H9 (cell line): ENCODE measurements around the gene SLC23A2. TPM values are rescaled to one million over a fixed set of nuclear protein-coding genes. Genes with fewer than 3 reads are reported as not detected.

Source experiments
- DNase-seq: peaks from one replicate; pipeline ENCODE4 v3.0.0-alpha.2; 2017
- H2AFZ ChIP-seq: one replicate; pipeline ENCODE4 v1.6.1; 2013; ENCODE audit warnings: mild to moderate bottlenecking, low read length, control low read depth, moderate library complexity
- H2AK5ac ChIP-seq: 2 replicates; pipeline ENCODE4 v1.6.1; 2013; ENCODE audit warnings: low read length, control low read depth, mixed read lengths; ENCODE audit not compliant: insufficient read length
- H2BK120ac ChIP-seq: one replicate; pipeline ENCODE4 v1.6.1; 2013; ENCODE audit warnings: low read depth, mild to moderate bottlenecking, low read length, control low read depth, inconsistent platforms; ENCODE audit not compliant: poor library complexity, severe bottlenecking
- H2BK12ac ChIP-seq: 2 replicates; pipeline ENCODE4 v1.6.1; 2013; ENCODE audit warnings: low read length, control low read depth, mixed read lengths, low read depth; ENCODE audit not compliant: insufficient read length
- H2BK15ac ChIP-seq: 2 replicates; pipeline ENCODE4 v1.6.1; 2013; ENCODE audit warnings: low read depth, low read length, control low read depth
- H2BK20ac ChIP-seq: one replicate; pipeline ENCODE4 v1.6.1; 2013; ENCODE audit warnings: low read depth, mild to moderate bottlenecking, low read length, control low read depth, inconsistent platforms; ENCODE audit not compliant: poor library complexity, severe bottlenecking
- H2BK5ac ChIP-seq: 2 replicates; pipeline ENCODE4 v1.6.1; 2013; ENCODE audit warnings: low read length, control low read depth, mixed read lengths; ENCODE audit not compliant: insufficient read length
- H3K14ac ChIP-seq: 2 replicates; pipeline ENCODE4 v1.6.1; 2013; ENCODE audit warnings: low read length, control low read depth; ENCODE audit not compliant: insufficient read depth
- H3K18ac ChIP-seq: 2 replicates; pipeline ENCODE4 v1.6.1; 2013; ENCODE audit warnings: low read depth, mild to moderate bottlenecking, mixed read lengths, low read length, control low read depth; ENCODE audit not compliant: insufficient read length
- H3K23ac ChIP-seq: 2 replicates; pipeline ENCODE4 v1.6.1; 2013; ENCODE audit warnings: low read length, control low read depth, mixed read lengths, low read depth; ENCODE audit not compliant: insufficient read length
- H3K23me2 ChIP-seq: 2 replicates; pipeline ENCODE4 v1.6.1; 2013; ENCODE audit warnings: low read depth, mild to moderate bottlenecking, mixed read lengths, low read length, control low read depth; ENCODE audit not compliant: insufficient read length, poor library complexity, severe bottlenecking
- H3K27ac ChIP-seq: 2 replicates; pipeline ENCODE4 v1.5.1; 2013; ENCODE audit warnings: low read length, control low read depth, mixed read lengths, low read depth; ENCODE audit not compliant: insufficient read length
- H3K27me3 ChIP-seq: 2 replicates; pipeline ENCODE4 v1.6.1; 2013; ENCODE audit warnings: low read length, control low read depth, inconsistent platforms; ENCODE audit not compliant: insufficient read depth
- H3K4ac ChIP-seq: 2 replicates; pipeline ENCODE4 v1.6.1; 2013; ENCODE audit warnings: low read depth, mild to moderate bottlenecking, control low read depth, inconsistent platforms, low read length, moderate library complexity
- H3K4me1 ChIP-seq: 2 replicates; pipeline ENCODE4 v1.6.1; 2013; ENCODE audit warnings: low read length, control low read depth, inconsistent platforms; ENCODE audit not compliant: insufficient read depth
- H3K4me2 ChIP-seq: 2 replicates; pipeline ENCODE4 v1.6.1; 2013; ENCODE audit warnings: low read length, control low read depth, mixed read lengths; ENCODE audit not compliant: insufficient read length, insufficient read depth
- H3K56ac ChIP-seq: 2 replicates; pipeline ENCODE4 v1.6.1; 2013; ENCODE audit warnings: low read depth, mild to moderate bottlenecking, mixed read lengths, low read length, control low read depth; ENCODE audit not compliant: insufficient read length
- H3K79me1 ChIP-seq: 2 replicates; pipeline ENCODE4 v1.6.1; 2013; ENCODE audit warnings: low read depth, mild to moderate bottlenecking, moderate library complexity, low read length, control low read depth, inconsistent platforms; ENCODE audit not compliant: insufficient read depth, poor library complexity, severe bottlenecking
- H3K79me2 ChIP-seq: 2 replicates; pipeline ENCODE4 v1.6.1; 2013; ENCODE audit warnings: low read length, control low read depth, inconsistent platforms; ENCODE audit not compliant: insufficient read depth
- H3K9ac ChIP-seq: 2 replicates; pipeline ENCODE4 v1.6.1; 2013; ENCODE audit warnings: low read length, control low read depth, mixed read lengths; ENCODE audit not compliant: insufficient read length; ENCODE audit errors: extremely low read depth
- H3K9me3 ChIP-seq: one replicate; pipeline ENCODE4 v1.6.1; 2013; ENCODE audit warnings: low read depth, low read length, inconsistent platforms; ENCODE audit not compliant: control insufficient read depth
- H3T11ph ChIP-seq: one replicate; pipeline ENCODE4 v1.6.1; 2013; ENCODE audit warnings: mild to moderate bottlenecking, low read length, control low read depth, inconsistent platforms
- H4K20me1 ChIP-seq: one replicate; pipeline ENCODE4 v1.6.1; 2013; ENCODE audit not compliant: control insufficient read depth, insufficient read length, insufficient read depth
- H4K5ac ChIP-seq: 2 replicates; pipeline ENCODE4 v1.6.1; 2013; ENCODE audit warnings: low read depth, mild to moderate bottlenecking, mixed read lengths, low read length, control low read depth; ENCODE audit not compliant: insufficient read length
- H4K8ac ChIP-seq: replicated peaks from 2 replicates; pipeline ENCODE4 v1.6.1; 2013; ENCODE audit warnings: low read length, control low read depth, mixed read lengths, low read depth; ENCODE audit not compliant: insufficient read length
- H4K91ac ChIP-seq: 2 replicates; pipeline ENCODE4 v1.6.1; 2013; ENCODE audit warnings: low read depth, mild to moderate bottlenecking, moderate library complexity, mixed read lengths, low read length, control low read depth; ENCODE audit not compliant: insufficient read length
- H3K27ac Mint-ChIP-seq, 3 experiments: 2 replicates in 2 of 3; 3 replicates in 1 of 3; pipeline ENCODE4 v1.8.0; 2020 to 2021; ENCODE audit warnings: mixed read lengths in 3 of 3, mild to moderate bottlenecking in 1 of 3, moderate library complexity in 1 of 3
- H3K27me3 Mint-ChIP-seq: 2 replicates; pipeline ENCODE4 v1.8.0; 2021; ENCODE audit warnings: low read depth, mild to moderate bottlenecking, moderate library complexity, mixed read lengths
- H3K36me3 Mint-ChIP-seq, 3 experiments: 2 replicates in 2 of 3; 3 replicates in 1 of 3; pipeline ENCODE4 v1.8.0; 2020 to 2021; ENCODE audit warnings: low read depth in 3 of 3, mixed read lengths in 3 of 3; ENCODE audit not compliant: insufficient read depth in 1 of 3
- H3K4me1 Mint-ChIP-seq, 2 experiments: 2 replicates each; pipeline ENCODE4 v1.8.0; 2020; ENCODE audit warnings: mixed read lengths in 2 of 2
- H3K4me3 Mint-ChIP-seq, 2 experiments: 2 replicates in 1 of 2; 3 replicates in 1 of 2; pipeline ENCODE4 v1.8.0; 2020 to 2021; ENCODE audit warnings: mild to moderate bottlenecking in 2 of 2, mixed read lengths in 2 of 2, moderate library complexity in 1 of 2
- H3K9me3 Mint-ChIP-seq, 2 experiments: 2 replicates in 1 of 2; 3 replicates in 1 of 2; pipeline ENCODE4 v1.8.0; 2020; ENCODE audit warnings: mild to moderate bottlenecking in 2 of 2, mixed read lengths in 2 of 2, moderate library complexity in 1 of 2
- CTCF ChIP-seq: fragments of 200-600 bp; sonication (generic); conservative IDR thresholded peaks from 3 replicates; pipeline ENCODE4 v1.8.0; 2021; ENCODE audit warnings: antibody characterized with exemption, mild to moderate bottlenecking
- WGBS: extraction: QIAGEN DNeasy Blood & Tissue Kit; methylation state at CpG from one replicate; pipeline ENCODE4 v1.1.7; 2013; ENCODE audit warnings: missing lambda C conversion rate, low lambda C conversion rate, mixed read lengths; ENCODE audit not compliant: insufficient read length; ENCODE audit errors: extremely low coverage; 5-methylcytosine and 5-hydroxymethylcytosine counted together
- total RNA-seq: library from RNA; stranded (reverse); gene quantifications from 2 replicates; pipeline ENCODE4 v1.2.1, GENCODE V29; 2021

SLC23A2 gene
- total RNA-seq, 1 experiment from 2014 or later, result 16.5 TPM

- Histone ChIP-seq H3K9me3 (no peaks in the 10 kb centered on the region), H3K23me2 (no peaks in the 10 kb centered on the region), H3T11ph (no peak overlapping the region), H3K4ac (no peak overlapping the region), H2AK5ac (no peak overlapping the region), H4K5ac (no peak overlapping the region), H3K79me1 (no peaks in the 10 kb centered on the region), H3K14ac (no peak overlapping the region), H3K18ac (no peak overlapping the region), H3K23ac (no peak overlapping the region), H4K91ac (no peak overlapping the region), H2BK5ac (no peak overlapping the region), H2BK12ac (no peak overlapping the region), H3K4me1 (peaks cover under 1% of the 10 kb centered on the region; the same call in 1 of the 2 replicates), H3K27ac (no peak overlapping the region), H4K20me1 (no peaks in the 10 kb centered on the region), H2AFZ (no peak overlapping the region), H2BK120ac (no peak overlapping the region), H3K9ac (no peak overlapping the region), H2BK20ac (no peak overlapping the region), H2BK15ac (no peak overlapping the region), H3K27me3 (no peaks in the 10 kb centered on the region), H3K56ac (no peak overlapping the region), H3K4me2 (no peak overlapping the region), H3K79me2 (no peaks in the 10 kb centered on the region), H4K8ac (no peak overlapping the region)
- no peaks in the 10 kb centered on the region for H3K27me3 Mint-ChIP-seq
- no peak for TF ChIP-seq CTCF
- H3K4me3 Mint-ChIP-seq, result no peak overlapping the region
- WGBS, result no CpG with 5 or more reads among the region's 2 CpGs
- H3K27ac Mint-ChIP-seq, result no peak overlapping the region
- no peaks in the 10 kb centered on the region; a peak in 1 of 7 replicates for H3K36me3 Mint-ChIP-seq
- H3K9me3 Mint-ChIP-seq, result no peaks in the 10 kb centered on the region
- H3K4me1 Mint-ChIP-seq, result peaks cover 3% of the 10 kb centered on the region in 2 experiments; a peak in 3 of 4 replicates
- DNase-seq, result no peak
Measured at GRCh38 chr20:4957187-4957586, 44.1 kb downstream of the SLC23A2 start.
